HUES6 (cell line): ENCODE measurements around the gene CFAP99.

Source experiments
- H3K27ac ChIP-seq: 2 replicates; pipeline ENCODE4 v1.7.0; 2013; ENCODE audit warnings: low read depth, mild to moderate bottlenecking, low read length, inconsistent platforms
- H3K27me3 ChIP-seq: 2 replicates; pipeline ENCODE4 v1.6.1; 2013; ENCODE audit warnings: low read length; ENCODE audit not compliant: control insufficient read depth, insufficient read depth
- H3K36me3 ChIP-seq: 2 replicates; pipeline ENCODE4 v1.6.1; 2013; ENCODE audit warnings: low read length; ENCODE audit not compliant: control insufficient read depth, insufficient read depth
- H3K4me1 ChIP-seq: 2 replicates; pipeline ENCODE4 v1.6.1; 2013; ENCODE audit warnings: low read length; ENCODE audit not compliant: control insufficient read depth, insufficient read depth
- H3K4me3 ChIP-seq: 2 replicates; pipeline ENCODE4 v1.5.1; 2013; ENCODE audit warnings: low read depth, low read length
- H3K9ac ChIP-seq: one replicate; pipeline ENCODE4 v1.6.1; 2013; ENCODE audit warnings: mild to moderate bottlenecking, low read length
- H3K9me3 ChIP-seq: 2 replicates; pipeline ENCODE4 v1.6.1; 2013; ENCODE audit warnings: low read depth, low read length; ENCODE audit not compliant: control insufficient read depth, insufficient read depth

Gene CFAP99

GRCh38 chr4:2401610-2401983 lies 17.2 kb upstream of the CFAP99 start:
- no peak overlapping the region for H3K9ac ChIP-seq
- peaks cover 30% of the 10 kb centered on the region for H3K27me3 ChIP-seq
- peak overlapping the region; percentile 54 for H3K4me3 ChIP-seq
- H3K27ac ChIP-seq = no peak overlapping the region
- H3K4me1 ChIP-seq = peaks cover 17% of the 10 kb centered on the region
- no peaks in the 10 kb centered on the region for H3K9me3 ChIP-seq
- no peaks in the 10 kb centered on the region for H3K36me3 ChIP-seq

GRCh38 chr4:2402048-2402842 lies 16.5 kb upstream of the CFAP99 start:
- Histone ChIP-seq H3K4me1 (peaks cover 23% of the 10 kb centered on the region), H3K27ac (no peak overlapping the region), H3K36me3 (no peaks in the 10 kb centered on the region), H3K9me3 (no peaks in the 10 kb centered on the region), H3K27me3 (peaks cover 30% of the 10 kb centered on the region), H3K4me3 (peak overlapping the region; percentile 54), H3K9ac (no peak overlapping the region)

GRCh38 chr4:2402941-2403340 lies 15.8 kb upstream of the CFAP99 start:
- Histone ChIP-seq H3K36me3 (no peaks in the 10 kb centered on the region), H3K27me3 (peaks cover 30% of the 10 kb centered on the region), H3K4me3 (peak overlapping the region; percentile 54; the same call in 1 of the 2 replicates), H3K9ac (no peak overlapping the region), H3K4me1 (peaks cover 23% of the 10 kb centered on the region), H3K27ac (no peak overlapping the region), H3K9me3 (no peaks in the 10 kb centered on the region)

- Histone ChIP-seq H3K27ac (no peak overlapping the region), H3K4me1 (peaks cover 23% of the 10 kb centered on the region), H3K9me3 (no peaks in the 10 kb centered on the region), H3K27me3 (peaks cover 14% of the 10 kb centered on the region), H3K9ac (no peak overlapping the region), H3K4me3 (no peak overlapping the region), H3K36me3 (no peaks in the 10 kb centered on the region)
Measured at GRCh38 chr4:2406406-2406805, 12.3 kb upstream of the CFAP99 start.

- H3K27ac ChIP-seq = no peak overlapping the region
- H3K9me3 ChIP-seq = no peaks in the 10 kb centered on the region
- H3K4me3 ChIP-seq = no peak overlapping the region
- no peak overlapping the region for H3K9ac ChIP-seq
- H3K27me3 ChIP-seq = peaks cover 10% of the 10 kb centered on the region
- H3K36me3 ChIP-seq = no peaks in the 10 kb centered on the region
- H3K4me1 ChIP-seq = peaks cover 18% of the 10 kb centered on the region
Measured at GRCh38 chr4:2406920-2407319, 11.8 kb upstream of the CFAP99 start.

GRCh38 chr4:2407991-2408342 lies 10.8 kb upstream of the CFAP99 start:
- no peaks in the 10 kb centered on the region for H3K9me3 ChIP-seq
- no peak overlapping the region for H3K27ac ChIP-seq
- no peaks in the 10 kb centered on the region for H3K36me3 ChIP-seq
- H3K4me3 ChIP-seq = no peak overlapping the region
- H3K27me3 ChIP-seq = peaks cover 6% of the 10 kb centered on the region; the same call in 1 of the 2 replicates
- no peak overlapping the region for H3K9ac ChIP-seq
- peaks cover 19% of the 10 kb centered on the region; the same call in 1 of the 2 replicates for H3K4me1 ChIP-seq

- Histone ChIP-seq H3K27me3 (peaks cover 1% of the 10 kb centered on the region; the same call in 1 of the 2 replicates), H3K9ac (no peak overlapping the region), H3K4me1 (peaks cover 22% of the 10 kb centered on the region), H3K27ac (no peak overlapping the region), H3K4me3 (no peak overlapping the region), H3K36me3 (no peaks in the 10 kb centered on the region), H3K9me3 (no peaks in the 10 kb centered on the region)
Measured at GRCh38 chr4:2408401-2408958, 10.3 kb upstream of the CFAP99 start.

- Histone ChIP-seq H3K36me3 (no peaks in the 10 kb centered on the region), H3K27ac (no peak overlapping the region), H3K27me3 (peaks cover 4% of the 10 kb centered on the region), H3K4me3 (no peak overlapping the region), H3K9me3 (no peaks in the 10 kb centered on the region), H3K4me1 (peaks cover 26% of the 10 kb centered on the region), H3K9ac (no peak overlapping the region)
Measured at GRCh38 chr4:2408976-2409375, 9.8 kb upstream of the CFAP99 start.

GRCh38 chr4:2409381-2409783 lies 9.4 kb upstream of the CFAP99 start:
- H3K9ac ChIP-seq = no peak overlapping the region
- no peaks in the 10 kb centered on the region for H3K9me3 ChIP-seq
- no peak overlapping the region for H3K27ac ChIP-seq
- no peak overlapping the region for H3K4me3 ChIP-seq
- H3K27me3 ChIP-seq = peaks cover 8% of the 10 kb centered on the region
- peaks cover 30% of the 10 kb centered on the region for H3K4me1 ChIP-seq
- no peaks in the 10 kb centered on the region for H3K36me3 ChIP-seq

GRCh38 chr4:2411786-2412510 lies 6.8 kb upstream of the CFAP99 start:
- H3K9me3 ChIP-seq = no peaks in the 10 kb centered on the region
- no peak overlapping the region for H3K27ac ChIP-seq
- H3K9ac ChIP-seq = no peak overlapping the region
- no peaks in the 10 kb centered on the region for H3K36me3 ChIP-seq
- peaks cover 30% of the 10 kb centered on the region for H3K4me1 ChIP-seq
- H3K4me3 ChIP-seq = peak overlapping the region; percentile 48; the same call in 1 of the 2 replicates
- H3K27me3 ChIP-seq = peaks cover 34% of the 10 kb centered on the region

- Histone ChIP-seq H3K27me3 (peaks cover 40% of the 10 kb centered on the region), H3K27ac (no peak overlapping the region)
Measured at GRCh38 chr4:2412534-2412884, 6.2 kb upstream of the CFAP99 start.

More at GRCh38 chr4:2412534-2412884, 6.2 kb upstream of the CFAP99 start:
- no peaks in the 10 kb centered on the region for H3K36me3 ChIP-seq
- peak overlapping the region; percentile 42 for H3K9ac ChIP-seq
- H3K4me1 ChIP-seq = peaks cover 28% of the 10 kb centered on the region
- H3K9me3 ChIP-seq = no peaks in the 10 kb centered on the region
- H3K4me3 ChIP-seq = peak overlapping the region; percentile 48
